Measurements from ENCODE around the gene SRGAP1.

Gene SRGAP1

DNA sequence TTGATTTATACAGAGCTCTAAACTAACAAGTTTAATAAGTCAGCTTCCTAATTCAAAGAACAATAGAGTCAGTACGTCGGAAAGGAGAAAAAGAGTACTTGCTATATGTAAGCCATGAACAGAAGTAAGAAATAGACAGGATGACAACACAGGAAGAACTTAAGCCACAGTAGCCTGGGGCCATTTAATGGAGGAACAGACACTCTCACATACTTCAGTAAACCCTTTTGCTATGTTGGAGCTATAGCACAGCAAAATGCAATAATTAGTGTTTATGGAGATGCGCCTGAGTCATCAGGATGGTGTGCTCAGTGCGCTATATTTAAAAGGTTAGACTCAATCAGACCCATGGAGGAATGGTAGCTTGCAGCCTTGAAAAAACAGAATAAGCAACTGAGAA lies 61.0 kb downstream of the SRGAP1 start:
- Histone ChIP-seq H3K4me2 (ENCODE audit: low read depth, low read length) (no peak overlapping the region), H3K4me3 (ENCODE audit: low read length) (no peak overlapping the region), H3K27ac (ENCODE audit: low read length) (no peak overlapping the region), H3K9me3 (replicated peaks; ENCODE audit: insufficient read depth, low read length) (no peaks in the 10 kb centered on the region), H4K20me1 (ENCODE audit: insufficient read depth, low read length) (no peaks in the 10 kb centered on the region), H3F3A (ENCODE audit: insufficient read depth, low read length) (no peaks in the 10 kb centered on the region), H3K79me2 (ENCODE audit: low read length) (no peaks in the 10 kb centered on the region), H3K36me3 (replicated peaks; ENCODE audit: insufficient read depth, low read length) (no peaks in the 10 kb centered on the region), H3K27me3 (replicated peaks; ENCODE audit: insufficient read depth, low read length) (no peaks in the 10 kb centered on the region), H3K9me2 (replicated peaks; ENCODE audit: insufficient read depth, low read length) (no peaks in the 10 kb centered on the region), H2AFZ (ENCODE audit: low read length) (no peak overlapping the region), H3K9ac (ENCODE audit: low read length) (no peak overlapping the region), H3K4me1 (ENCODE audit: low read length) (no peaks in the 10 kb centered on the region)
- DNase-seq, result no peak
- TF ChIP-seq EZH2phosphoT487 (IDR thresholded peaks at IDR 0.05; ENCODE audit: low read length), result no peak
- TF ChIP-seq EZH2 (optimal IDR thresholded peaks at IDR 0.05; ENCODE audit: low read depth, low read length), result no peak
- TF ChIP-seq, protein P1, sequence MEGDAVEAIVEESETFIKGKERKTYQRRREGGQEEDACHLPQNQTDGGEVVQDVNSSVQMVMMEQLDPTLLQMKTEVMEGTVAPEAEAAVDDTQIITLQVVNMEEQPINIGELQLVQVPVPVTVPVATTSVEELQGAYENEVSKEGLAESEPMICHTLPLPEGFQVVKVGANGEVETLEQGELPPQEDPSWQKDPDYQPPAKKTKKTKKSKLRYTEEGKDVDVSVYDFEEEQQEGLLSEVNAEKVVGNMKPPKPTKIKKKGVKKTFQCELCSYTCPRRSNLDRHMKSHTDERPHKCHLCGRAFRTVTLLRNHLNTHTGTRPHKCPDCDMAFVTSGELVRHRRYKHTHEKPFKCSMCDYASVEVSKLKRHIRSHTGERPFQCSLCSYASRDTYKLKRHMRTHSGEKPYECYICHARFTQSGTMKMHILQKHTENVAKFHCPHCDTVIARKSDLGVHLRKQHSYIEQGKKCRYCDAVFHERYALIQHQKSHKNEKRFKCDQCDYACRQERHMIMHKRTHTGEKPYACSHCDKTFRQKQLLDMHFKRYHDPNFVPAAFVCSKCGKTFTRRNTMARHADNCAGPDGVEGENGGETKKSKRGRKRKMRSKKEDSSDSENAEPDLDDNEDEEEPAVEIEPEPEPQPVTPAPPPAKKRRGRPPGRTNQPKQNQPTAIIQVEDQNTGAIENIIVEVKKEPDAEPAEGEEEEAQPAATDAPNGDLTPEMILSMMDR (IDR thresholded peaks at IDR 0.05; ENCODE audit: low read length), result no peak

GRCh38 chr12:63906876-63907275 lies 62.4 kb downstream of the SRGAP1 start:
- Histone ChIP-seq H3F3A (ENCODE audit: insufficient read depth, low read length) (no peaks in the 10 kb centered on the region), H3K79me2 (ENCODE audit: low read length) (no peaks in the 10 kb centered on the region), H3K9ac (ENCODE audit: low read length) (no peak overlapping the region)

DNA sequence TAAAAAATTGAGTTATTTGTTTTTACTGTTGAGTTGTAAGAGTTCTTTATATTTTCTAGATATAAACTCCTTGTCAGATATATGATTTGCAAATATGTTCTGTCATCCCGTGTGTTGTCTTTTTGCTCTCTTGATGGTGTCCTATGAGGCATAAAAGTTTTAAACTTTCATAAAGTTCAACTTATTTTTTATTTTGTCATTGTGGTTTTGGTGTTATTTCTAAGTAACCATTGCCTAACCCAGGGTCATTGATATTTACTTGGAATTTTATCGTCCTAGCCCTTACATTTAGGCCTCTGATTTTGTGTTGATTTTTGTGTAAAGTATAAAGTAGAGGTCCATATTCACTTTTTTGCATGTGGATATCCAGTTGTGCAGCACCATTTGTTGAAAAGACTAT lies 63.1 kb downstream of the SRGAP1 start:
- Histone ChIP-seq H3K4me1 (ENCODE audit: low read length) (no peaks in the 10 kb centered on the region), H3K9me2 (replicated peaks; ENCODE audit: insufficient read depth, low read length) (no peaks in the 10 kb centered on the region), H2AFZ (ENCODE audit: low read length) (no peak overlapping the region), H3K27me3 (replicated peaks; ENCODE audit: insufficient read depth, low read length) (no peaks in the 10 kb centered on the region), H3K79me2 (ENCODE audit: low read length) (no peaks in the 10 kb centered on the region), H3K4me3 (ENCODE audit: low read length) (no peak overlapping the region), H3K27ac (ENCODE audit: low read length) (no peak overlapping the region), H3K9ac (ENCODE audit: low read length) (no peak overlapping the region), H3K36me3 (replicated peaks; ENCODE audit: insufficient read depth, low read length) (no peaks in the 10 kb centered on the region), H3K4me2 (ENCODE audit: low read depth, low read length) (no peak overlapping the region), H3F3A (ENCODE audit: insufficient read depth, low read length) (no peaks in the 10 kb centered on the region), H3K9me3 (replicated peaks; ENCODE audit: insufficient read depth, low read length) (no peaks in the 10 kb centered on the region), H4K20me1 (ENCODE audit: insufficient read depth, low read length) (no peaks in the 10 kb centered on the region)
- TF ChIP-seq EZH2 (optimal IDR thresholded peaks at IDR 0.05; ENCODE audit: low read depth, low read length) (no peak), EZH2phosphoT487 (IDR thresholded peaks at IDR 0.05; ENCODE audit: low read length) (no peak)
- TF ChIP-seq, protein P1 (IDR thresholded peaks at IDR 0.05; ENCODE audit: low read length), result no peak
- DNase-seq, result no peak

More at GRCh38 chr12:63906876-63907275, 62.4 kb downstream of the SRGAP1 start:
- no peak overlapping the region for H3K27ac ChIP-seq (ENCODE audit: low read length)
- no peaks in the 10 kb centered on the region for H3K36me3 ChIP-seq (replicated peaks; ENCODE audit: insufficient read depth, low read length)
- H3K9me3 ChIP-seq (replicated peaks; ENCODE audit: insufficient read depth, low read length), result no peaks in the 10 kb centered on the region
- no peaks in the 10 kb centered on the region for H4K20me1 ChIP-seq (ENCODE audit: insufficient read depth, low read length)
- H3K4me3 ChIP-seq (ENCODE audit: low read length), result no peak overlapping the region
- no peak overlapping the region for H2AFZ ChIP-seq (ENCODE audit: low read length)
- no peak for DNase-seq
- H3K4me2 ChIP-seq (ENCODE audit: low read depth, low read length), result no peak overlapping the region
- no peaks in the 10 kb centered on the region for H3K9me2 ChIP-seq (replicated peaks; ENCODE audit: insufficient read depth, low read length)
- TF ChIP-seq, protein P1 (IDR thresholded peaks at IDR 0.05; ENCODE audit: low read length), result no peak
- TF ChIP-seq EZH2phosphoT487 (IDR thresholded peaks at IDR 0.05; ENCODE audit: low read length), result no peak
- TF ChIP-seq EZH2 (optimal IDR thresholded peaks at IDR 0.05; ENCODE audit: low read depth, low read length), result no peak
- H3K27me3 ChIP-seq (replicated peaks; ENCODE audit: insufficient read depth, low read length), result no peaks in the 10 kb centered on the region
- no peaks in the 10 kb centered on the region for H3K4me1 ChIP-seq (ENCODE audit: low read length)
